Activated T-helper 2 cell treated with anti-CD3 and anti-CD28 coated beads, Interferon-gamma antibody, Interleukin-2, Interleukin-4, amounts not matched to agents 10 μg/mL and 5 μg/mL and 100 μg/mL, durations not matched to agents 14 hours and 24 hours and 36 hours (primary cell): ENCODE measurements around the gene SCLY. TPM values are rescaled to one million over a fixed set of nuclear protein-coding genes. Genes with fewer than 3 reads are reported as not detected.

Experiments used
- DNase-seq: peaks from one replicate; pipeline ENCODE4 v3.0.0; 2021; ENCODE audit warnings: low spot score
- H3K27ac Mint-ChIP-seq: one replicate; pipeline ENCODE4 v1.8.0; 2021; ENCODE audit warnings: mixed read lengths
- H3K27me3 Mint-ChIP-seq: one replicate; pipeline ENCODE4 v1.8.0; 2021; ENCODE audit warnings: low read depth, mixed read lengths
- H3K36me3 Mint-ChIP-seq: one replicate; pipeline ENCODE4 v1.8.0; 2021; ENCODE audit warnings: low read depth, mixed read lengths
- H3K4me1 Mint-ChIP-seq: one replicate; pipeline ENCODE4 v1.8.0; 2021; ENCODE audit warnings: low read depth, mixed read lengths
- H3K4me3 Mint-ChIP-seq: one replicate; pipeline ENCODE4 v1.8.0; 2021; ENCODE audit warnings: low read depth, mild to moderate bottlenecking, moderate library complexity, mixed read lengths
- H3K9me3 Mint-ChIP-seq: one replicate; pipeline ENCODE4 v1.8.0; 2021; ENCODE audit warnings: mixed read lengths
- intact Hi-C: fragments of 100-400 bp; cut with micrococcal nuclease; formaldehyde crosslinking; loops from one replicate; pipeline ENCODE4 v1.15.1; 2023
- total RNA-seq: library from RNA; stranded (reverse); gene quantifications from 2 replicates; pipeline ENCODE4 v1.2.3, GENCODE V29; 2022

Gene SCLY
- total RNA-seq, 1 donor from 2014 or later = 102 TPM

DNA sequence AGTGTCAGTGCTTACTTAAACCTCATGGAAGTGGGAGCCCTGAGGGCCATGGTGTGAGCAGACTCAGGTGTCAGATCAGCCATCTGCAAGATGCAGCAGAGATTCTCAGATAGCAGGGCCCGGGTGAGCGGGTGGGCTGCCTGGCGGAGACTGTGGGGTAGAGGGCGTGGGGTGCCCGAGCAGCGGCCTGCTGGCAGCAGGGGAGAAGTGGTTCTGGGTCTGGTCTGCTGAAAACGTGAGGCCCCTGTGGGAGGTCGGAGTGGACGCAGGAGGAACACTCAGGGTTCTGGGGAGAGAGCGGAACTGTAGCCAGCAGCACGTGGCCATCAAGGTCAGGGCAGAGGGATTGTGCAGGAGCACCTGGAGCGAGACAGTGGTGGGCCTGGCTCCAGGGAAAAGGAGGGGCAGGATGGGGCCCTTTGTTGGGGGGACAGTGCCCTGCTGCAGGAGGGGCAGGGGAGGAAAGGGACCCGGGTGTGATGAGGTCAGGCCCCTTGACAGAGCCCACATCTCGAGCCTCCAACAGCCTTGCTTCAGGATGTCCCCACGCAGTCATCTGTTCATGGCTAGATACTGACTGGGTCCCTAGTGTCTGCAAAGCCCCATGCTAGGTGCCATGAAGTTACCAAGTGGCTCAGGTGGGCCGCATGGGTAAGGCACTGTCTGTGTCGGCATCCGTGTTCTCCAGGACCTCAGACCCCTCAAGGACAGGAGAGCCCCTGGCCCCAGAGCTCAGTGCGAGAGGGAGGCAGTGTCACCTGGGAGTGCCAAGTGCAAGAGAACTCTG, 36.6 kb downstream of the SCLY start:
- intact Hi-C loops = no loop called here
- Mint-ChIP-seq H3K27ac (no peak overlapping the region), H3K9me3 (no peaks in the 10 kb centered on the region), H3K4me1 (peaks cover 3% of the 10 kb centered on the region), H3K4me3 (no peak overlapping the region), H3K27me3 (no peaks in the 10 kb centered on the region), H3K36me3 (peaks cover 35% of the 10 kb centered on the region)
- peak; percentile 7 for DNase-seq

DNA sequence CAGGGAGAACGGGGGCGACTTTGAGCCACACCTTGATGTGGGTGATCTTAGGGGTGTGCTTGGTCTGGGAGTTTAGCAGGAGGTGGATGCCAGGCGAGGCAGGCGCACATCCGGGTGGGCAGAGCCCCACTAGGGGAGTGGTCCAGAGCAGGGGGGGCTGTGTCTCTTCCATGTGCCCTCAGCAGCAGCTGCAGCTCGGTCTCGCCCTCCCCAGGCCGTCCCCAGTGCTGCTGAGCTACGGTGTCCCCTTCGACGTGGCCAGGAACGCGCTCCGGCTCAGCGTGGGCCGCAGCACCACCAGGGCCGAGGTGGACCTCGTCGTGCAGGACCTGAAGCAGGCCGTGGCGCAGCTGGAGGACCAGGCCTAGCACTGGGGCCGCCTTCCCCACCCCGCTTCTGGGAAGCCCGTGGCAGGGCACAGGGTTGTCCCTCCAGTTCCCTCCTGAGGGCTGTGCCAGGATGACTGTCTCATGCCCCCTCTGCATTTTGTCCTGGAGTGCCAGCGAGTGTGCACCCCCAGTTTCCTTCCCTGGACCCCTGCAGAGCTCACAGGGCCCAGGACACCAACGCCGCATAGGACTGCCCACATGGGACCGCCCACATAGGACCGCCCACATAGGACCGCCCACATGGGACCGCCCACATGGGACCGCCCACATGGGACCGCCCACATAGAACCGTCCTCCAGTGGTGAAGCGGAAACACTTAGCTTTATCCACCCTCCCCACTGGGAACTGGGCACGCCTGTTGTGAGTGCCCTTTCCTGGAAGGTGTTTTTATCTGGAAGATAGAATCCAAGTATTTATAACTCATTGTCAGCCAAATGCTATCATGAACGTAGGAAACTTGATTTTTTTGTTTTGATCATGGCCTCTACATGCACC, 37.4 kb downstream of the SCLY start:
- Mint-ChIP-seq H3K27me3 (no peaks in the 10 kb centered on the region), H3K27ac (no peak overlapping the region), H3K36me3 (peaks cover 30% of the 10 kb centered on the region), H3K9me3 (no peaks in the 10 kb centered on the region), H3K4me1 (peaks cover 3% of the 10 kb centered on the region), H3K4me3 (no peak overlapping the region)
- intact Hi-C loops = no loop called here
- no peak for DNase-seq

DNA sequence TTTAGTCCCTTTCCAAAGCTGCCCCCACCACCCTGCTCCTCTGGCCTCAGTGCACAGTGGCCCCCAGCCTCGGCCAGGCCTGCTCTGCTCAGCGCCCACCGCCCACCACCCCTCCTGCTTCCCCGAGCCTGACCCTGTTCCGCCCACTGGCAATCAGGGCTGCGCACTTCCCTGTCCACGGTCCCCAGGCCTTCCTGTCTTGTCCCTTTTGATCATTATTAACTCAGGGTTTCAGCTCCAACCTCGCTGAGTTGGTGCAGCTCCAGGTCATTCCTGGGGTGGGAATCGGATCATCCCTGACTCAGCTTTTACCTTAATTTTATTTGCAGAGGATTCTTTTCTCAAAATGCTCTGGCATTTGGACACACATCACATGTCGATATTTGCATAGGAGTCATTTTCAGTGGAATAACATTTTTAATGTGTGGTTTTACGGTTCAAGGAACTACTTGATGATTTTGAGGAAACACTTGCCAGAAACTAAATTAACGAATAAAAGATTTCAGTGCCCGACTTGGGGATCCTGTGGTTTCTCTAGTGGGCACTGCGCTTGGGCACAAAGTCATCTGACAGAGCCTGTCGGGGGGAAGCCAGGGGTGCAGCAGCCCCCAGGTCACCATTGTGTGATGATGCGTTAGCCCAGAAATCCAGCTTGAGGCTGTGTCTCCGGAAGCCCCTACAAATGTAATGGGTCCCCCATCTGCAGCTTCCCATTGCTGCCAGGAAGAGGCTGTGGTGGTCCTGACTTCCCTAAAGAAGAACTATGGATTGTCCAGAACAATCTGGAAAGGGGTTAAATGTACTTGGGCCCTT, 38.3 kb downstream of the SCLY start:
- peaks cover 28% of the 10 kb centered on the region for H3K36me3 Mint-ChIP-seq
- no peaks in the 10 kb centered on the region for H3K27me3 Mint-ChIP-seq
- peak overlapping the region; percentile 46 for H3K27ac Mint-ChIP-seq
- peaks cover 3% of the 10 kb centered on the region for H3K4me1 Mint-ChIP-seq
- no peaks in the 10 kb centered on the region for H3K9me3 Mint-ChIP-seq
- no peak for DNase-seq
- intact Hi-C loops = no loop called here
- H3K4me3 Mint-ChIP-seq = no peak overlapping the region

DNA sequence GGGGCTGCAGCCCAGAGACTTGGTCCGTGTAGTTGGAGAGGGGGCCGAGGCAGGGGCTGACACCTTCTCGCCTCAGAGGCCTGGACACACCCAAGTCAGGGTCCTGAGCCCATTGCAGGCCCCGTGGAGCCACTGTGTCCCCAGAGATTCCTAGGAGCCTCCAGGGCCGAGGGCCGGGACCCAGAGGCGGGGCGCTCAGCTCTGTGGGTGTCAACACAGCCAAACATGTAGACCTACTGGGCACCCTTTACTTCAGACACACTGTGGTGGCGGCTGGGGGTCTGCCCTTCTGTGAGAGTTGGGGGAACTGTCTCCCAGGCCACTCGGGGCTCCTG, 38.9 kb downstream of the SCLY start:
- Mint-ChIP-seq H3K27me3 (no peaks in the 10 kb centered on the region), H3K9me3 (no peaks in the 10 kb centered on the region), H3K36me3 (peaks cover 27% of the 10 kb centered on the region), H3K4me1 (peaks cover 3% of the 10 kb centered on the region), H3K4me3 (no peak overlapping the region), H3K27ac (no peak overlapping the region)
- no peak for DNase-seq
- intact Hi-C loops = loop anchor here (10.0 kb wide), 1 partner anchor 245 kb away; the partner anchor contains the start of gene RAMP1

DNA sequence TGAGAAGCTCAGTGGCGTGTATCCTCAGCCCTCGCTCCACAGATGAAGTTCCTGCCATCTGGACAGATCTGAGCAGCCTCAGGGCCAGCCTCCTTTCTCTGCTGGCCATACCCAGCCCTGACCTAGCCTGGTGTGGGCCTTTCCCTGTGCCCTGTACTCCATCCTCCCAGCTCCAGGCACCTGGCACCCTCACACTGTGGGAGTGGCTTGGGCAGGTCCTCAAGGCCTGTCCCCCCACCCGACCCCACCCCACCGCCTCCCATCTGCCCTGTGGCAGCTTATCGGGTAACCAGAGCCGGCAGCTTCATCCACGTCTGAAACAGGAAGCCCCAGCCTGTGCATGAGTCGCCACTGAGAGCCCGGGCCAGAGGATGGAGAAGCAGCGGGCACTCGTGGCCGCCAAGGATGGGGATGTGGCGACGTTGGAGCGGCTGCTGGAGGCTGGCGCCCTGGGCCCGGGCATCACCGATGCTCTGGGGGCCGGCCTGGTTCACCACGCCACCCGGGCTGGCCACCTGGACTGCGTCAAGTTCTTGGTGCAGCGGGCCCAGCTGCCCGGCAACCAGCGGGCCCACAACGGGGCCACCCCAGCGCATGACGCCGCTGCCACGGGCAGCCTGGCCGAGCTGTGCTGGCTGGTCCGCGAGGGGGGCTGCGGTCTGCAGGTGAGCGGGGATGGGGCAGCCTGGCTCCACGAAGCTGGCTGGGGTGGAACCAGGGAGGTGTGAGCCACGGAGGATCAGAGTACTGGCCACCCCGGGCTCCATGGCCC, 39.4 kb downstream of the SCLY start, which contains the start of gene ESPNL:
Gene ESPNL (plus strand): TSS at position 292 of the 772 bp plus-strand sequence. CDS start 80 bp downstream, at position 372.
- Mint-ChIP-seq H3K36me3 (peaks cover 23% of the 10 kb centered on the region), H3K27me3 (no peaks in the 10 kb centered on the region), H3K9me3 (no peaks in the 10 kb centered on the region), H3K27ac (peak within 1 kb of the TSS; percentile 46), H3K4me1 (peaks cover 3% of the 10 kb centered on the region), H3K4me3 (no peak within 1 kb of the TSS)
- intact Hi-C loops = loop anchor here (10.0 kb wide), 1 partner anchor 245 kb away; the partner anchor contains the start of gene RAMP1
- no peak for DNase-seq

DNA sequence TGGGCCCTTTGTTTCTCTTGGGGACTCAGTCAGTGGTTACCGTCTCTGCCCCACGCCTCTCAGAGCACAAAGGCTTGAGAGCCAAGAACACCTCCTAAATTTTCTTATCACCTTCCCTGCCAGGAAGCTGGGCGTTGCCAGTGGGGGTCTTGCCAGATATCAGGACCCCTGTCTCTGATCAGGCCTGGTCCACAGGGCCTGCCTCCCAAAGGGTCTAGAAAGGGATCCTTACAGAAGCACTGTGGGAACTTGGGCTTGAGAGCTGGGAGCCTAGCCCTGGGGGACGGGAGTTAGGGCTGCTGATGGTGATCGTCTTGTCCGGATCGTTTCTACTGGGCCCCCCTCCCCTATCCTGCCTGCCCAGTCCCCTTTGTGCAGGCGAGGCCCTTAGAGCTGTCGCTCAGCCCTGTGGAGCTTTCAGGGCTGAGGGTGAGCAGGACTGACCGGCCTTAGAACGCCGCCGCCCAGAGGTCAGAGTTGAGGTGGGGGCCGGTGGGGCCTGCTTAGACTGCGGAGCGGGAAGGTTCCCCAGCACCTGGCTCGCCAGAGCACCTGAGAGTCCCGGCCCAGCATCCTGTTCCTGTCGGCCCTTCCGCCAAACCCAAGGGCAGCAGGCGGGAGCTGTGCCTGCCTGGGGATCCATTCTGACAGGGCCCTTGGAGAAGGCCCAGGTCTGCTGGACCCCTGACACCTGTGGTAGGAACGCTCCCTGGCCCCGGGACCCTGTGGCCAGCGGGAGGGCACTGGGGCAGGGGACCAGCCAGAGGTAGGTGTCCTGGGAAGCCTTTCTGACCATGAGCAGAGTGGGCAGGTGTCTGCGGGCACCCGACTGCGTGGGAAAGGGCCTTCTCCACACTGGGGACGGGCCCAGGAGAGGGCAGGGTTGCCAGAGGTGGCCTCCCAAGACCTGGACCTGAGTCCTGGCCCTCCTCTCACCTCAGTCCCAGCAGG, 40.3 kb downstream of the SCLY start:
- H3K27ac Mint-ChIP-seq = no peak overlapping the region
- intact Hi-C loops = loop anchor here (10.0 kb wide), 1 partner anchor 246 kb away; the partner anchor contains the start of gene RAMP1
- H3K4me1 Mint-ChIP-seq = peaks cover 3% of the 10 kb centered on the region
- DNase-seq = no peak
- H3K36me3 Mint-ChIP-seq = peaks cover 20% of the 10 kb centered on the region
- H3K4me3 Mint-ChIP-seq = no peak overlapping the region
- H3K9me3 Mint-ChIP-seq = no peaks in the 10 kb centered on the region
- no peaks in the 10 kb centered on the region for H3K27me3 Mint-ChIP-seq

DNA sequence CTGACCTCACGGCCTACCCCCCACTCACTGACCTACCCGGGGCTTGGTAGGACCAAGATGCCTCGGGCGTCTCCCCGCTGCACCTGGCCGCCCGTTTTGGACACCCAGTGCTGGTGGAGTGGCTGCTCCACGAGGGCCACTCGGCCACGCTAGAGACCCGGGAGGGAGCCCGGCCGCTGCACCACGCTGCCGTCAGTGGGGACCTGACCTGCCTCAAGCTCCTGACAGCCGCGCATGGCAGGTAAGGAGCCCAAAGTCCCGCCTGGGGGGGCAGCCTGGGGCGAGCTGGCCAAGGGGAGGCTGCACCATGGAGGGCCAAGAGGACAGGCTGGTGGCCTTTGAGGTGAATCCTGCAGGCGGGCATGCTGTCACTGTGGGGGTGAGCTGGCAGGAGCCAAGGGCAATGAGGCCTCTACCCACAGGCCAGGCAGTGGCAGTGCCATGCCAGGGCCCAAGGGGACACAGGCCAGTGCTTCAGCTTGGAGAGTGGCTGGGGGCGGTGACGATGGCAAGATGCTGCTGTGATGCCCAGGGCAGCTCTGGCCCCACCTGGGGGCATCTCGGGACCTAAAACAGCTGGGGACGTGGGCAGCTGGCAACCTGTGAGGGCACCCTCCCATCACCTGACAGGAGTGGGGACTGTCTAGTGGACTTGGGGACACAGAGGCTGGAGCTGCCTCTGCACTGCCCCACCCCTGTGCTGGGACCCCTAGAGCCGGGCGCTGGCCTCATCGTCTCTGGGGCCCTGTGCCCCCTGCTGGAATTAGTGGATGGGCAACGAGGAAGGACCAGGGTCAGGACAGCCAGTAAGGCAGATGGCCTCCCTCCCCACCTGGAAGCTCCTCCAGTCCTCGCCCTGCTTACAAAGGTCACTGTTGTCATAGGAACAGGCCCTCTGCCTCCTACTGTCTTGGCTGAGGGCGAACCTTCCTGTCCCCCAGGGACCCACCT, 41.4 kb downstream of the SCLY start:
- DNase-seq = no peak
- no peak overlapping the region for H3K27ac Mint-ChIP-seq

DNA sequence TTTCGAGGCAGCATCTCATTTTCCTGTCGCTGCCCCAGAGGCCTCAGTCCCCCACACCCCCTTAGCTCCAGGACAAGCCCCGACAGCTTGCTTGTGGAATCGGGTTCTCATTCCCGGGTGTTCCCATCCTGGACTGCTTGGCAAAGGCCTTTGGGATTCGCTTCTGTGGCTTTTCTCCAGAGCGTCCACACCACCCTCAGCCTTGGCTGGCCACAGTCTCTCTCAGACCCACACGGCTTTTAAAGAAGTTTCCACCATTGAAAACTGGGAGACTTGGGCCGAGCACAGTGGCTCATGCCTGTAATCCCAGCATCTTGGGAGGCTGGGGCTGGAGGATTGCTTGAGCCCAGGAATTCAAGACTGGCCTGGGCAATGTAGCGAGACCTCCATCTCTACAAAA, 42.1 kb downstream of the SCLY start:
- no peaks in the 10 kb centered on the region for H3K27me3 Mint-ChIP-seq
- intact Hi-C loops = loop anchor here (10.0 kb wide), 1 partner anchor 248 kb away; the partner anchor contains the start of gene RAMP1
- peaks cover 4% of the 10 kb centered on the region for H3K4me1 Mint-ChIP-seq
- H3K4me3 Mint-ChIP-seq = no peak overlapping the region
- H3K36me3 Mint-ChIP-seq = peaks cover 7% of the 10 kb centered on the region
- no peaks in the 10 kb centered on the region for H3K9me3 Mint-ChIP-seq
- no peak overlapping the region for H3K27ac Mint-ChIP-seq
- DNase-seq = no peak

More for the DNA sequence above, 41.4 kb downstream of the SCLY start:
- Mint-ChIP-seq H3K9me3 (no peaks in the 10 kb centered on the region), H3K27me3 (no peaks in the 10 kb centered on the region), H3K36me3 (peaks cover 14% of the 10 kb centered on the region), H3K4me1 (peaks cover 3% of the 10 kb centered on the region), H3K4me3 (no peak overlapping the region)
- intact Hi-C loops = loop anchor here (10.0 kb wide), 1 partner anchor 247 kb away; the partner anchor contains the start of gene RAMP1

DNA sequence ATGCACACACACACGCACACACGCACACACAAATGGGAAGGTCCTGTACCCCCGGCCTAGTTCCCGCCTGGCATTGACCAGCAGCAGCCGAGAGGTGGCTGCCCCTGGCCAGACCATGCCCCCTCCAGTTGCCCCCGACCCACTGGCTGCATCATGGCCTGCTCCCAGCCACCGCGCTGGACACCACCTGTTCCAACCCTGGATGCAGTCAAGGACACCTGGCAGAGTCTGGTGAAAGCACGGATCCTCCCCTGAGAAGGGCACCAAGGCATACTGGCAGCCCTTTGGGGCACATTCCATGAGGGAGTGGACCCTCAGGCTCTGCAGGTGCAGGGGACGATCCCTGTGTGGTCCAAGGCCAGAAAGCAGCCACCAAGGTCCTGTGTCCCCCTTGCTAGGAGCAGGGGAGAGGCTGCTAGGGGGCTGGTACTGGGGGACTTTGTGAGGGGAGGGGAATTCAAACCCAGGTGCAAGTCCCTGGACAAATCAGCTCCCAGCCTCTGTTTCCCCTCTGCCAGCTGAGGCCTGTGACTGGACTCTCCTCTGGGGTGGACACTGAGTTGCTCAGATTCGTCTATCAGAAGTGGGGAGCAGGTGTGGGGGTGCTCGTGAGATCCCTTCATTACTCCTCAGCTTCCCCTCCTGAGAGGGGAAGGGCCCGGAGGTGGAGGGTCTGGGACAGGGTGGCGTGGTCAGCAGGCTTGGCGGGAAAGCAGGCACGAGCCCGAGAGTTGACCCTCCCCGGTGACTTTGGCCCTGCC, 42.8 kb downstream of the SCLY start:
- Mint-ChIP-seq H3K9me3 (no peaks in the 10 kb centered on the region), H3K27ac (no peak overlapping the region), H3K36me3 (peaks cover 5% of the 10 kb centered on the region), H3K4me3 (no peak overlapping the region), H3K4me1 (peaks cover 4% of the 10 kb centered on the region), H3K27me3 (no peaks in the 10 kb centered on the region)
- DNase-seq = no peak
- intact Hi-C loops = loop anchor here (10.0 kb wide), 1 partner anchor 249 kb away; the partner anchor contains the start of gene RAMP1
